ENCODE data around the gene PUS10. TPM values are rescaled to one million over a fixed set of nuclear protein-coding genes. Genes with fewer than 3 reads are reported as not detected.
A peak's percentile ranks its signal among the peaks of the same experiment; 100 is the strongest.

Gene PUS10
- total and polyA plus RNA-seq, 3 experiments from 2014 or later: 2.8 to 10.5 (median 10.0) TPM

DNA sequence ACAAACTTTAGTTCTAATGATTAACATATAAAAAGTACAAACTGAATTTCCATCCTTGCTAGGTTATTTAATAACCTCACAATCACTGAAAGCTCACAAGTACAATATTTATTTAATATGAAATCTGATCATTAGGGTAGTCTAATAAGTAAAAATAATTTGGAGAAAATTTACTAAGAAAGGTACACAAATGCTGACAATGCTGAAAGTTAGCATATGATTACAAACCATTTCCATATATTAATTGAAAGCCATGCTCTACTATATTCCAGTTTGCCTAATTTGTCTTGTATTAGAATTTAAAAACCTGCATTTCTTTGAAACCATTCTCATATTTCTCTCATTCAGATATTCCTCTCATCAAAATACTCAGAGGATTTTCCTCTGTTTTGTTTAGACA lies 8.7 kb downstream of the PUS10 start:
- DNase-seq: no peak
- H3K4me1 Mint-ChIP-seq: peaks cover 0 to 3% (median 0%) of the 10 kb centered on the region in 3 donors
- no peak overlapping the region for H3K27ac Mint-ChIP-seq
- H3K36me3 ChIP-seq (ENCODE audit: insufficient read depth, low read length): no peaks in the 10 kb centered on the region
- peaks cover 0 to 7% (median 0%) of the 10 kb centered on the region in 3 donors for H3K36me3 Mint-ChIP-seq
- H3K4me3 ChIP-seq (ENCODE audit: low read length): no peak overlapping the region
- H3K9me3 Mint-ChIP-seq: no peaks in the 10 kb centered on the region
- H3K27ac ChIP-seq (ENCODE audit: low read depth, low read length): no peak overlapping the region
- no peaks in the 10 kb centered on the region for H3K4me1 ChIP-seq (ENCODE audit: insufficient read depth, low read length)
- H3K4me3 Mint-ChIP-seq: no peak overlapping the region
- no peaks in the 10 kb centered on the region for H3K9me3 ChIP-seq (ENCODE audit: low read length)
- H3K27me3 Mint-ChIP-seq: no peaks in the 10 kb centered on the region
- no peaks in the 10 kb centered on the region for H3K27me3 ChIP-seq (ENCODE audit: insufficient read depth, low read length, poor library complexity, severe bottlenecking)
- ChIA-PET CTCF (no interaction called here), POLR2A (no interaction called here)

GRCh38 chr2:61006486-61007105 lies 11.5 kb downstream of the PUS10 start:
- CTCF ChIA-PET: no interaction called here
- no peak overlapping the region for H3K27ac Mint-ChIP-seq

DNA sequence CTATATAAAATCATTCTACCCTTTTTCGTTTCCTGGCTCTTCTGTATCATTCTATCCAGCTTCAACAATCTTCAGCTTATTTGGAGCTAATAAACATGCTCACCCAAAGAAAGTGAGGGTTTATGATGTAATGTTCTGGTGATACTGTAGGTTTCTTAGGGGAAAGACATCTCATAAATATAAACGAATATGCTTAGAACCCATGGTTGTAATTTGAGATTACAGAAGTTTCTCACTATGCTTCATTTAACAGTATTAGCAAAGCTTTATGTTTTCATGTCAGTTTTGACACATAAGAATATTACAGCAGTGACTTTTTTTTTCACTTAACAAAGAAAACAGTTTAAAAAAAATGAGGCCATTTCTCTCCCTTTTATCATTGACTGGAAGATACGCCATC lies 12.3 kb downstream of the PUS10 start:
- H3K9me3 Mint-ChIP-seq: no peaks in the 10 kb centered on the region
- CTCF ChIA-PET: interaction anchor here (0.9 kb wide), 1 partner anchor 200 kb away, joined by 3 read pairs; no protein-coding TSS in a partner anchor
- H3K4me1 ChIP-seq (ENCODE audit: insufficient read depth, low read length): no peaks in the 10 kb centered on the region
- no peak for DNase-seq
- no peaks in the 10 kb centered on the region for H3K27me3 ChIP-seq (ENCODE audit: insufficient read depth, low read length, poor library complexity, severe bottlenecking)
- H3K36me3 ChIP-seq (ENCODE audit: insufficient read depth, low read length): no peaks in the 10 kb centered on the region
- no peak overlapping the region for H3K27ac ChIP-seq (ENCODE audit: low read depth, low read length)
- H3K4me1 Mint-ChIP-seq: no peaks in the 10 kb centered on the region
- POLR2A ChIA-PET: no interaction called here
- no peak overlapping the region for H3K27ac Mint-ChIP-seq
- H3K4me3 ChIP-seq (ENCODE audit: low read length): no peak overlapping the region
- H3K27me3 Mint-ChIP-seq: no peaks in the 10 kb centered on the region
- no peaks in the 10 kb centered on the region for H3K9me3 ChIP-seq (ENCODE audit: low read length)
- H3K4me3 Mint-ChIP-seq: no peak overlapping the region
- H3K36me3 Mint-ChIP-seq: peaks cover 0 to 7% (median 3%) of the 10 kb centered on the region in 3 donors

More at GRCh38 chr2:61006486-61007105, 11.5 kb downstream of the PUS10 start:
- H3K36me3 Mint-ChIP-seq: peaks cover 0 to 7% (median 3%) of the 10 kb centered on the region in 3 donors
- H3K4me3 ChIP-seq (ENCODE audit: low read length): no peak overlapping the region
- no peak overlapping the region for H3K27ac ChIP-seq (ENCODE audit: low read depth, low read length)
- POLR2A ChIA-PET: interaction anchor here (0.7 kb wide), 1 partner anchor 528 kb away, joined by 4 read pairs; no protein-coding TSS in a partner anchor
- H3K9me3 Mint-ChIP-seq: no peaks in the 10 kb centered on the region
- H3K4me3 Mint-ChIP-seq: no peak overlapping the region
- no peaks in the 10 kb centered on the region for H3K36me3 ChIP-seq (ENCODE audit: insufficient read depth, low read length)
- H3K27me3 ChIP-seq (ENCODE audit: insufficient read depth, low read length, poor library complexity, severe bottlenecking): no peaks in the 10 kb centered on the region
- H3K4me1 ChIP-seq (ENCODE audit: insufficient read depth, low read length): no peaks in the 10 kb centered on the region
- H3K4me1 Mint-ChIP-seq: no peaks in the 10 kb centered on the region
- no peak for DNase-seq
- H3K27me3 Mint-ChIP-seq: no peaks in the 10 kb centered on the region
- no peaks in the 10 kb centered on the region for H3K9me3 ChIP-seq (ENCODE audit: low read length)

- H3K27ac Mint-ChIP-seq: peak overlapping the region in 1 of 8 donors; percentile 52
- no peak overlapping the region for H3K4me3 Mint-ChIP-seq
- CTCF ChIA-PET: interaction anchor here (0.6 to 7.1 kb wide), 32 partner anchors 8 to 1109 kb away, joined by 3 to 77 read pairs (median 4); partner anchors contain the start of genes PAPOLG, PEX13, PUS10 and REL
- POLR2A ChIA-PET: interaction anchor here (1.4 kb wide), 2 partner anchors 33 to 117 kb away, joined by 4 read pairs; partner anchors contain the start of gene REL
- H3K27me3 ChIP-seq (ENCODE audit: insufficient read depth, low read length, poor library complexity, severe bottlenecking): no peaks in the 10 kb centered on the region
- H3K4me1 ChIP-seq (ENCODE audit: insufficient read depth, low read length): no peaks in the 10 kb centered on the region
- H3K27me3 Mint-ChIP-seq: no peaks in the 10 kb centered on the region
- peaks cover 0 to 3% (median 0%) of the 10 kb centered on the region in 3 donors for H3K36me3 Mint-ChIP-seq
- no peak overlapping the region for H3K27ac ChIP-seq (ENCODE audit: low read depth, low read length)
- no peaks in the 10 kb centered on the region for H3K9me3 Mint-ChIP-seq
- no peaks in the 10 kb centered on the region for H3K9me3 ChIP-seq (ENCODE audit: low read length)
- H3K4me3 ChIP-seq (ENCODE audit: low read length): no peak overlapping the region
- H3K36me3 ChIP-seq (ENCODE audit: insufficient read depth, low read length): no peaks in the 10 kb centered on the region
- peaks cover 0 to 9% (median 2%) of the 10 kb centered on the region in 3 donors for H3K4me1 Mint-ChIP-seq
- peak in 3 of 5 donors; percentile 7 to 51 (median 49) for DNase-seq
Observed at GRCh38 chr2:60998628-60999545, 19.2 kb downstream of the PUS10 start.

GRCh38 chr2:60994131-60994530 lies 23.9 kb downstream of the PUS10 start:
- peak overlapping the region in 3 of 7 donors; percentile 36 to 49 (median 48) for H3K4me3 Mint-ChIP-seq
- H3K4me3 ChIP-seq (ENCODE audit: low read length): no peak overlapping the region
- H3K4me1 ChIP-seq (ENCODE audit: insufficient read depth, low read length): peaks cover 8% of the 10 kb centered on the region
- H3K4me1 Mint-ChIP-seq: peaks cover 13 to 23% (median 16%) of the 10 kb centered on the region in 3 donors
- H3K9me3 ChIP-seq (ENCODE audit: low read length): no peaks in the 10 kb centered on the region
- no peaks in the 10 kb centered on the region for H3K36me3 ChIP-seq (ENCODE audit: insufficient read depth, low read length)
- H3K27me3 ChIP-seq (ENCODE audit: insufficient read depth, low read length, poor library complexity, severe bottlenecking): no peaks in the 10 kb centered on the region
- peaks cover 5 to 17% (median 7%) of the 10 kb centered on the region in 3 donors for H3K36me3 Mint-ChIP-seq
- H3K27ac ChIP-seq (ENCODE audit: low read depth, low read length): no peak overlapping the region
- peaks cover 0 to 11% (median 7%) of the 10 kb centered on the region in 5 donors for H3K9me3 Mint-ChIP-seq
- no peak for DNase-seq
- CTCF ChIA-PET: interaction anchor here (0.6 to 2.3 kb wide), 3 partner anchors 79 to 286 kb away, joined by 3 to 10 read pairs (median 3); no protein-coding TSS in a partner anchor
- POLR2A ChIA-PET: interaction anchor here (0.6 kb wide), 1 partner anchor 188 kb away, joined by 3 read pairs; no protein-coding TSS in a partner anchor
- peak overlapping the region in 5 of 8 donors; percentile 34 to 84 (median 57) for H3K27ac Mint-ChIP-seq
- H3K27me3 Mint-ChIP-seq: no peaks in the 10 kb centered on the region

DNA sequence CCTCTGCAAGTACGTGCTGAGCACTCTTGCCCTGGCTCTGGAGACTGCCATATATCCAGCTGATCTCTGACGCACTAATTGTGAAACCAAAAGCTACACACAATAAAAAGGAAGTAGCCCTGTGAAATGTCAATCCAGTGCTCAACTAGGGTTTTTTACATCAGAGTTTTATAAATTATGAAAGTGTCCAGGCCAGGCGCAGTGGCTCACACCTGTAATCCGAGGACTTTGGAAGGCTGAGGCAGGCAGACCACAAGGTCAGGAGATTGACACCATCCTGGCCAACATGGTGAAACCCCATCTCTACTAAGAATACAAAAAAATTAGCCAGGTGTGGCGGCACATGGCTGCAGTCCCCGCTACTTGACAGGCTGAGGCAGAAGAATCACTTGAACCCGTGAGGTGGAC lies 25.1 kb downstream of the PUS10 start:
- POLR2A ChIA-PET: interaction anchor here (0.6 to 2.4 kb wide), 6 partner anchors 28 to 896 kb away, joined by 3 to 21 read pairs (median 3); partner anchors contain the start of genes CCT4 and REL
- peak overlapping the region; percentile 26 for H3K27ac ChIP-seq (ENCODE audit: low read depth, low read length)
- CTCF ChIA-PET: interaction anchor here (1.0 to 2.3 kb wide), 8 partner anchors 19 to 285 kb away, joined by 3 to 10 read pairs (median 4); partner anchors contain the start of gene REL
- peaks cover 13 to 17% (median 16%) of the 10 kb centered on the region in 3 donors for H3K4me1 Mint-ChIP-seq
- peaks cover 0 to 11% (median 7%) of the 10 kb centered on the region in 5 donors for H3K9me3 Mint-ChIP-seq
- peak overlapping the region; percentile 48 for H3K4me3 ChIP-seq (ENCODE audit: low read length)
- no peaks in the 10 kb centered on the region for H3K27me3 Mint-ChIP-seq
- peak in 2 of 5 donors; percentile 57 to 63 for DNase-seq
- no peaks in the 10 kb centered on the region for H3K36me3 ChIP-seq (ENCODE audit: insufficient read depth, low read length)
- H3K27ac Mint-ChIP-seq: peak overlapping the region; percentile 74 to 97 (median 93)
- peak overlapping the region; percentile 29 to 90 (median 79) for H3K4me3 Mint-ChIP-seq
- peaks cover 5 to 17% (median 7%) of the 10 kb centered on the region in 3 donors for H3K36me3 Mint-ChIP-seq
- H3K4me1 ChIP-seq (ENCODE audit: insufficient read depth, low read length): peaks cover 8% of the 10 kb centered on the region
- H3K27me3 ChIP-seq (ENCODE audit: insufficient read depth, low read length, poor library complexity, severe bottlenecking): no peaks in the 10 kb centered on the region
- no peaks in the 10 kb centered on the region for H3K9me3 ChIP-seq (ENCODE audit: low read length)

DNA sequence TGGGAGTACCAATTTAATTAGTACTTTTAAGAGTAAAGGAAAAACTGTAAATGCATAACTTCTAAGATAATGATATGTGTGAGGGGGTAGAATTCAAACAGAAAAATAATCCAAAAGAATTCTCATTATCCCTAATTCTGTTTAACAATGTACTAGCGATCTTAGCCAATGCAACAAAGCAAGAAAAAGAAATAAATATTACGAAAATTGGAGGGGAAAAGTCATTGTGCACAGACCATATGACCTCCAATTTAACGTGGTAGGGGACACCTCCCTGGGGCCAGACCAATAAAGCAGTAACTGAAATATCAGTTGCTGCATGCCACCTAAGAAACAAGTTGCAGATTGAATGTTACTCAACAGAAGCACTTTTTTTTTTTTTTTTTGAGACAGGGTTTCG lies 26.4 kb downstream of the PUS10 start:
- peak overlapping the region in 5 of 8 donors; percentile 23 to 68 (median 55) for H3K27ac Mint-ChIP-seq
- peaks cover 8% of the 10 kb centered on the region for H3K4me1 ChIP-seq (ENCODE audit: insufficient read depth, low read length)
- peak overlapping the region in 1 of 7 donors; percentile 32 for H3K4me3 Mint-ChIP-seq
- H3K36me3 ChIP-seq (ENCODE audit: insufficient read depth, low read length): no peaks in the 10 kb centered on the region
- peaks cover 13 to 17% (median 16%) of the 10 kb centered on the region in 3 donors for H3K4me1 Mint-ChIP-seq
- H3K36me3 Mint-ChIP-seq: peaks cover 5 to 17% (median 7%) of the 10 kb centered on the region in 3 donors
- no peaks in the 10 kb centered on the region for H3K9me3 ChIP-seq (ENCODE audit: low read length)
- H3K4me3 ChIP-seq (ENCODE audit: low read length): no peak overlapping the region
- H3K9me3 Mint-ChIP-seq: peaks cover 0 to 11% (median 7%) of the 10 kb centered on the region in 5 donors
- ChIA-PET POLR2A (interaction anchor here (2.4 kb wide), 1 partner anchor 110 kb away, joined by 21 read pairs; the partner anchor contains the start of gene REL), CTCF (interaction anchor here (0.9 to 1.9 kb wide), 5 partner anchors 9 to 167 kb away, joined by 3 to 5 read pairs (median 4); no protein-coding TSS in a partner anchor)
- H3K27me3 ChIP-seq (ENCODE audit: insufficient read depth, low read length, poor library complexity, severe bottlenecking): no peaks in the 10 kb centered on the region
- no peak for DNase-seq
- no peaks in the 10 kb centered on the region for H3K27me3 Mint-ChIP-seq
- H3K27ac ChIP-seq (ENCODE audit: low read depth, low read length): no peak overlapping the region

Measured in CD8-positive, alpha-beta memory T cell (primary cell).